Activated CD4-positive, CD25-positive, alpha-beta regulatory T cell treated with anti-CD3 and anti-CD28 coated beads, Interleukin-2, amount 50 U/mL, for 72 hours (primary cell): ENCODE results near the gene ZNF22.

Source experiments
- DNase-seq: peaks from one replicate; pipeline ENCODE4 v3.0.0; 2021

Gene ZNF22

DNA sequence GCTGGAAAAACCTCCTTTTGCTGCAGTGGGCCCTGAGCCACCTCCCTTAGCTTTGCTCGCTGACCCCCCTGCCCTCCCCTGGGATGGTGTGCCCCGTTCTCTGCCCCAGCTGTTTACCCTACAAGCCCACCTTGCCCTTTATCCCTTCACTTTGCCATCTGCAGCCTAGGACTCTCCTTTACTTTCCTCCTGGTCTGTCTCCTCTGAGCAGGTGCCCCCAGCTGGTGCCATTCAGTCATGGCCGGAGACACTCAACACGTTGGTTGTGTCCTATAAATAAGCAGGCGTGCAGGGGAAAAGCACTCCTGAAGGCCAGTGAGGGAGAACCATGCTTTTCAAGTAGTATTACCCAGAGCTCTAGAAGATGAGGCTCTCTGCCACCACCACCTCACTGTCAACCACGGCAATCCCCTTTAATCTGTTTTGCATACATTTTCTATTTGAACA, 35.0 kb upstream of the ZNF22 start:
- peak; percentile 21 for DNase-seq

DNA sequence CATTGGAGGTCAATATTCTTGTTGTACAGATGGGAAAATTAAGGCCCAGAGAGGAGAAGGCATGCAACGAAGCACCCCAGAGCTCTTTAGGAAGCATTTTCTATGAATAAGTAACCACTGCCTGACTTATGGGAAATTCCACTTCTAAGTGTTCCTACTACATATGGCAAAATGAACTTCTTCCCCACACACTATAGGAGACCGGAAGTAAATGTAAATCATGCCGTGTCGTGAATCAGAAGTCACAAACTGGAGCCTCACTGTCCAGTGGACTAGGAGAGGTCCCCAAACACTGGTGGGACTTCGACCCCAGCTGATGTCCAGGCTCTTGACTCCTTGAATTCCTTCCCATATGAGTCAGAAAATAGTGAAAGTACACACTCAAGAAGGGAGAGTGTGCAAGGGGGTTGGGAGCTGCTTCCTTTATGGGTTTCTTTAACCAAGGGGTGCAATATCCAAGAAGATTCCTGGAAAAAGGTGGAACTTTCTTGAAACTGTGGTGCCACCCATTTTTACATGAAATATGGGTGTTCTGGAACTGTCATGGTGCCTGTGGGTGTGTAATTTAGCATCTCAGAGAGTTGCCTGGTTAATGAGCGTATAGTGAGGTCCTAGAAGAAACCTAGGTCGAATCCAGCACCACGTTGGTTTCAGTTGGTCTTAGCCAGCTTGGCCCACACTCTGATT, 34.5 kb upstream of the ZNF22 start:
- DNase-seq = peak; percentile 8

DNA sequence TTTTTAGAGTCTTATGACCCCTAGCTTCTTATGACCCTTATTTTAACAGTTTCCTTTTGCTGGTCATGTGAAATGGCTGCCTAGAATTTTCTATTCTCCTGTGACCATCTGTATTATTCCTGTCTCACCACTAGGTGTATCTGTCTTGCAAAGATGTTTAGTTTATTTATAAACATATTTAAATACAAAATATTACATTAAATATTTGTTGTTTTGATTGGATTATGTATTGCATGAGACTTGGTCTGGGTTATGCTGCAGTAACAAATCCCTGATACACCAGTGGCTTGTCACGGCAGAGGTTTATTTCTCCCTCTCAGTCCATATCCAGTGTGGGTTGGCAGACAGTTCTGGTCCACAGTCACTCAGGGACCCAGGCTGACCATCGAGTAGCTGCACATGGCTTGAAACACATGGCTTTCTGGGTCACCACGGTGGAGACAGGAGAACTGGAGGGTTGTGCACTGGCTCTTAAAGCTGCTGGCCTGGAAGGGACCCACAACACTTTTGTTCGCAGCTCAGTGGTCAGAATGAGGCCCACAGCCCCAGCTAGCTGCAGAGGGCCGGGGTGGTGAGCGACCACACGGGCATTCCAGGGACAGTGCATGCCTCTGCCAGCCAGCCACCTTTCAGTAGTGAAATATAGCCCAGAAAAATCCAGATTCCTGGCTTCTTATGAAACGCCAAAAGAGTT, 33.8 kb upstream of the ZNF22 start:
- DNase-seq = peak; percentile 19

DNA sequence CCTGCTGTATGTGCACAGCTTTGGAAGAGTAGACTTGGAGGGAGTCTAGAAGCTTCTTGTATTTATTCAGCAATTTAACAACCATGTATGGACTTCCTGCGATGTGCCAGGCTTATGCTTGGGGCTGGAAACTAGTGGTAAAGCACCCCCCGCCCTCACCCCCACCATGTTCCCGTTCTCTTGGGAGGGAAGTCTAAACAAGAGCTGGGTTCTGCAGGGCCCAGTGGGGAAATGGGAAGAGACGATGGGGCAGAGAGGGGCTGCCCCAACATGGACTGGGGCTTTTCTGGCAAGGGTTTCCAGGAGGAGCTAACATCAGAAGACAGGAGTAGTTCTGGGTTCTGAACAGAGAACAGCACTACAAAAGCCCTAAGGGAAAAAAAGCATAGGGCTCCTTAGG, 33.1 kb upstream of the ZNF22 start:
- no peak for DNase-seq

DNA sequence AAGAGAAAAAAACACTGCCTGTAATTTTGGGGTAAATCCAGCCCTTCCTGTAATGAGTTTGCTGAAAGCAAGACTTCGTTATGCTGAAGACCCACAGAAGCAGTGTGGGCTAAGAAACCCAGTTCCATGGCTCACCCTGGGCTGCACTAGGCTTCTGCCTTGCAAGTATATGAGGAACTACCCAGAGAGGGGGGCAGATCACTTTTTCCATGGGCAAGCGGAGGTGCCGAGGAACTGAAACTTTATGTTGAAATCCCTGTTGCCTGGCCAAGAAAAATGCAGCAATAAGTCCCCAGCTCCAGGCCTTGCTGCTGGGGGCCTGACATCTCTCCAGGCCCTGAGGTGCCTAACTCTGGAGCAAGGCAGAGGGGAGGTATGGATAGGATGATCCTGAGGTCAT, 32.6 kb upstream of the ZNF22 start:
- no peak for DNase-seq

DNA sequence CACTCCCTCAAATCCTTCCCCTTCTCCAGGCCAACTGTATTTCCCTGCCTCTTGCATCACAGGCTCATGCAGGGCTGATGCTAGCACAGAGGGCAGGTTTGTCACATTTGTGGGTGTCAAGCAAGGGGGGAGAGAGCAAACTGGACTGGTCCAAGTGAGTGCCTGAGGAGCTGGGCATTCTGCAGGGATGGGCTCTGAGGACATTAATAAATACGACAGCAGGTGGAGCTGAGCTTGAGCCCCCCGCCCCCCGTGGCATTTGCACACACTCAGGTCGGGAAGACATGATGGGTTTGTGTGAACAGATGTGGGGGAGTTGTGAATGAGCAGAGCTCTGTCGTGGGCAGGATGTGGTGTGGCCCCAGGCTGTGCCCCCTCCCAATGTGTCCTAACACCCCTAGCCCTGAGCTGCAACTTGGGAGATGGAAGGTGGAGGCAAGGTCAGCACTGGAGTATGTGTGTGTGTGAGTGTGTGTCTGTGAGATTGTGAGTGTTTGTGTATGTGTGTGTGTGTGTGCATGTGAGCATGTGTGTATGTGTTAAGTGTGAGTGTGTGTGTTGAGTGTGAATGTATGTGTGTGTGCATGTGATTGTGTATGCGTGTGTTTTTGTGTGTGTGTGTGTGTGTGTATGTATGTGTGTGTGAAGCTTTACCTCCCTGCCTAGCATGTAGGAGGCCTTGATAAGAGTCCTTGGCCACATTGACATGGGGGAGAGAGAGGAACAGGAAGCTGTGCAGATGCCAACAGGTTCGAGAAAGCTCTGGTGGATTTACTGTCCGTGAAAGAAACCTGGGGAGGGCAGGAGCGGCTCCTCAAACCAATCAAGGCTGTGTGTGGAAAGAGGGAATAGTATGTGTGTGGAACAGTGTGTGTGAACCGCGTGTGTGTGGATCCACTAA, 32.0 kb upstream of the ZNF22 start:
- no peak for DNase-seq

DNA sequence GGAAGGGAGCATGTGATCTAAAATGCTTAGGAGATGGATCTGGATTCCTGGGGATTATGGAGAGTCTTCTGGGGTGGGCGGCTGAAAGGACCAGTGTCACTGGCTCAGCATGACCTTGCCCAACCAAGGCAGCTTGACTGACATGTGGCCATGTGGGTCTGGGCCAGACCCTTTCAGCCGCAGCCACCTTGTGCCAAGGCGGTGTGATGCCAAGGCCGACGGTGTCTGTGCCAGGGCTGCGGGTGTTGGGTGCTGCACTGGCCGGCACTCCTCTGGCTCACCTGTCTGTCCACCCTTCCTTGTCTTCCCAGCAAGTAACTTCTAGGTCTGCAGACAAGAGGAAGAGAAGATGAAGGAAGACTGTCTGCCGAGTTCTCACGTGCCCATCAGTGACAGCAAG, 30.9 kb upstream of the ZNF22 start:
- no peak for DNase-seq

DNA sequence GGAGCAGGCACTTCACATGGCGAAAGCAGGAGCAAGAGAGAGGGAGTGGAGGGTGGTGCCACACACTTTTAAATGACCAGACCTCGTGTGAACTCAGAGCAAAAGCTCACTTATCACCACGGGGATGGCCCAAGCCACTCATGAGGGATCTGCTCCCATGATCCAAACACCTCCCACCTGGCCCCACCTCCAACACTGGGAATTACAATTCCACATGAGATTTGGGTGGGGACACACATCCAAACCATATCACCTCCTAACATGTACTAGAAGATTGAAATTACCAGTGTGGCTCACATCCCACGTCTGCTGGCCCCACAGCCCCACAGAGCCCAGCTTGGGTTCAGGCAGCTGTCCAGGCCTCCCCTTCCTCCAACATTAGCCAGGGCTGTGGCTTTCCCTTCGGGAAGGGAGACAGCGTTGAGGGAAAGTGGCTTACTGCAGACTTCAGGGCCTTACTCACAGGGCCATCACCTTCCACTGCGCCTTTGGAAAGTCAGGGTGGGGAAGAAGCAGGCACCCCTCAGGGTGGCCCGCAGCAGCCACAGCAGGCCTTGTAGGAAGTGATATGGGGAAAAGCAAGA, 29.8 kb upstream of the ZNF22 start:
- DNase-seq = no peak

DNA sequence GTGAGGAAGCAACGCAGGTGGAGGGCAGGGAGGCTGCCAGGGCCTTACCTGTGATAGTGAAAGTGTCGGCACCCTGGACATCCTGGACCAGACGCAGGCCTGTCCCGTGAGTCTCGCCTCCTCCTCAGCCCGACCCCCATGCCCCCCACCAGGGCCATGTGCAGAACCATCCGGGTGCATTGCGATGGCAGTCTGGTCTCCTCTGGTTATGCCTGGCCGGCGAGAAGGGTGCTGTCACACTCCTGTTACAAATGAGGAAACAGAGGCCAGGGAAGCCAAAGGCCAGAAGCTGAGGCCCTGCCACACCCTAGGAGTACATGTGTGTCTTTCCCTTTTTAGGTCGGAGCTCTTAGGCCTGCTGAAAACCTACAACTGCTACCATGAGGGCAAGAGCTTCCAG, 29.3 kb upstream of the ZNF22 start:
- DNase-seq = no peak

DNA sequence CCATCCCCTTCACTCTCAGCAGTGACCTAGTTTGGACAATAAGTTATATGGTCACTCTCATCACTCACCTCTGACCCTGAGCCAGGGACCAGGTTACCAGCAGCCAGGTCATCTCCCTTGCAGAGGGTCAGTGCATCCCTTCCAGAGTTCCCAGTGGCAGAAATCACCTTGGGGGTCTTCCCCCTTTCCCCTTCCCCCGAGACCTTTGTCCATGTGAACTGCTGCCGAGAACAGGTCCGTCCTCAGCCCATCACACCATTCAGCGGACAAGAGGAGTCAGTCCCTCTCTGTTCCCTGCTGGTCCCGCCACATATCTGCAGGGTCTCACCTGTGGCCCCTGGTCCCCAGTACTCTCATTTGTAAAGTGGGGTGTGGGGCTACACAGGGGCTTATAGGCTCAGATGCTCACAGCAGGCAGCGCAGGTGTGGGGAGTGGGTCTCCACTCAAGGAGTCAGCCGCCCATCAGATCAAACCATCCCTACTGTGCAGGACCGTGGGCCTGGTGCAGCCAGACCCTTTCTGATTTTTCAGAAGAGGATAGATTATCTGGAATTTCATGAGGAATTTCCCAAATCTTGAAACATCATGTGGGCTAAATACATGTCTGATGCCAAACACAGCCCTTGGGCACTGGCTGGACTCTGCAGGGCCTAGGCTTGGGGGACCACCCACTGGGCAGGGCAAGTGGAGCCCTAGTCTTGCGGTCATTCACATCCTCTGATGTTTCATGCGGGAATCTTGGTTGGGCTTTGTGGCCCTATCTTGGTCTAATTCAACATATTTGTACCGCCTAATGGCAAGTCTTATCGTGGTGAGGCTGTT, 28.6 kb upstream of the ZNF22 start:
- DNase-seq = no peak

DNA sequence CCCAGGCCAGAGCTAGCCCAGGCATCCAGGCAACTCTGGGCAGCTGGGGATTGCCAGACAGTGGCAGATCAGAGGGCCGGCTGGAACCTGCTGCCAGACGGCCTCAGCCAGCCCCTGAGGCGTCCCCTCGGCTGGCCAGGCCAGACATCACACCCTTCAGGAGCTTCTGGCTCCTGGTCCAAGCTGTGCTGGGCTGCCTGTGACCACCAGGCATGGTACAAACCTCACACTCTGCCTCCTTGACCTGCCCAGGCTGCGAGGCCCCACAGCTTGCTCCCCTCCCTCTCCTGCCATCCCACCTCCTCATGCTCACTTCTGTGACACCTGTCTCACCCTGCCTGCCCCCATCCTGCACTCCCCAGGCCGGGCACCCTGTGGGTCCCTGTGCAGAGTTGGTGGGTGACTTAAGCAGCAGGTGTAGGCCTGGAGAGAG, 27.8 kb upstream of the ZNF22 start:
- DNase-seq = no peak

DNA sequence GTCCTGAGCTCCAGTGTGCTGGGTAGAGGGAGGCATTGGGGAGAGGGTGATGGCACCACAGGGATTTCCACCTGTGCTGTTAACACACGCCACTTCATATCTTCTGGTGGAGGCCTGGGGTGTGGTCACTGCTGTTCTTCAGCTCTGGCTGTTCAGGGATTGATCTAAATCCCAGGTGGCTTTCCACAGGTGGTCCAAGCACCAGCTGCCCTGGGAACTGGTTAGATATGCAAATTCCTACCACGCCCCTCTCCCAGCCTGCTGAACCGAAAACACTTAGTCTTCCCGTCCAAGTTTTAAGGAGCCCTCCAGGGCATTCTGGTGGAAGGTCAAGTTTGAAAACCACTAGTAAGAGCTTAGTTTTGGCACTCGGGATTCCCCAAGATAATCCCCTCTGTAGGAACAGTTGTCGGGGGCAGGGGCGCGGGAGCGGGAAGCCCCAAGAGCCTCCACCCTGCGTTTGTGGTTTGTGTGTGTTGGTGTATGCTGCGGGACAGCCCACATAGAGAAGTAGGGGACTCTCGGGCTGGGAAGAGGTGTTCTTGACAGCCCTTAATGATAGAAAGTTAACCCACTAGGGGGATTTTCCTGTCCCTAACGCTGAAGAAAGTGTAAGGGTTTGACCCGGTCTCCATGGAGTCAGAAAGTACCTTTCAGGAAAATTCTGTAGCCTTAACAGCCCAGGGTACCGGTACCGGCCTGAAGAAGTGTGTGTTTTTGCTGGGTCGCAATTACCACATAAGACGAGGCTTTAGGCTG, 27.2 kb upstream of the ZNF22 start:
- no peak for DNase-seq

DNA sequence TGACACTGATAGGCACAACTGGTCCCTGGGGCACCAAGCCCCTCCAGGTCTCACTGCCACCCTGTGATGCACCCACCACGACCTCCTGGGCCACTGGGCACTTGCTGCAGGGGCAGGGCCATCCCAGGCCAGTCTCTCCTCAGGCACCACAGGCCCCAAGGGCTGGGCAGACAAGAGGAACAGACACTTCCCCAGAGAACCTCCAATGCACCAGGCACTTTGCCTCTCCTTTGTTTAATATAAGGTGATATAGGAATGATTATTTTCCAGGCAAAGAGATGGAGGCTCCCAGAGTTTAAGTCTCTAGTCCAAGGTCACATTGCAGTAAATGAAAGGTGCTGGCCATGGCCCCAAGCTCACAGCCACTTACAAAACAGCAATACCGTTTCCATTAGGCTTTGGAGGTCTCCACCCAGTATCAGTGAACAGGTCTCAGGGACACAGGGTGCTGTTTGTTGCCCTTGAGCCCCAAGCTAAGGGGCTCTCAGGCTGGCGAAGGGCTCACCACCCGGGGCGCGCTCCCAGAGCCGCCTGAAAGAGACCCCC, 26.6 kb upstream of the ZNF22 start:
- DNase-seq = no peak

DNA sequence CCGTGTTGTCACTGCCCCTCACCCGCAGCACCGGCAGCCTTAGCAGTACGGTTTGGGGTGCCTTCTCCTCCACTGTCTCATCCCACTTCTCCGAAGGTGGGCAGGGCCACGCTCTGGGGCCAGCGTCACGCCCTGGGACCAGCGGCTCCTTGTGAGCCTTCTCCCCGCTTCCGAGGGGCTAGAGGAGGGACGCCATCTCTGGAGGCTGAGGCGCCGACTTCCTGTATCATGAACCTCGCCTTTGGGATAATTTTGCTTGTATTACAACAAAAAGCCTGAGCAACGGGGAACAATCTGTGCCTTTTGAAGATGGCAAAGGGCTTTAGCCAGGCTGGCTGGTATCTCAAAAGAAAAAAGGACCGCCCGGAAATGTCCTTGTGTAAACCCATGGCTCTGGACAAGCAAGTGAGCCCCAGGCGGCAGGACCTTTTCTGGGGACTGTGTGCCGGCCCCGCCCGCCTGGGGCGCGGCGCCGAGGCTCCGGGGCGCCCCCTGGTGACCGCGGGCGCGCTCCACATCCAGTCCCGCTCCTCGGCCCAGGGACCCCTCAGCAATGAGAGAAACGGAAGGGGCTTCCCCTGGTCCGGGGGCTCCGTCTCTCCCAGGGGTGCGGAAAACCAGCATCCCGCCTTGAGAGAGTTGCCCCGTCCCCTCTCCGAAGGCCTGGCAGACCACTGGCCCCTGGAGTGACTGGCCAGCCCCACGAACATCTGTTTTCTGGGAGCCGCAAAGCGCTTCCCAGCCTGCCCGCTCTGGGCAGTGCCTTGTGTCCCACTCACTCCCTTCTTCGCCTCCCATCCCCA, 25.9 kb upstream of the ZNF22 start:
- peak; percentile 78 for DNase-seq

DNA sequence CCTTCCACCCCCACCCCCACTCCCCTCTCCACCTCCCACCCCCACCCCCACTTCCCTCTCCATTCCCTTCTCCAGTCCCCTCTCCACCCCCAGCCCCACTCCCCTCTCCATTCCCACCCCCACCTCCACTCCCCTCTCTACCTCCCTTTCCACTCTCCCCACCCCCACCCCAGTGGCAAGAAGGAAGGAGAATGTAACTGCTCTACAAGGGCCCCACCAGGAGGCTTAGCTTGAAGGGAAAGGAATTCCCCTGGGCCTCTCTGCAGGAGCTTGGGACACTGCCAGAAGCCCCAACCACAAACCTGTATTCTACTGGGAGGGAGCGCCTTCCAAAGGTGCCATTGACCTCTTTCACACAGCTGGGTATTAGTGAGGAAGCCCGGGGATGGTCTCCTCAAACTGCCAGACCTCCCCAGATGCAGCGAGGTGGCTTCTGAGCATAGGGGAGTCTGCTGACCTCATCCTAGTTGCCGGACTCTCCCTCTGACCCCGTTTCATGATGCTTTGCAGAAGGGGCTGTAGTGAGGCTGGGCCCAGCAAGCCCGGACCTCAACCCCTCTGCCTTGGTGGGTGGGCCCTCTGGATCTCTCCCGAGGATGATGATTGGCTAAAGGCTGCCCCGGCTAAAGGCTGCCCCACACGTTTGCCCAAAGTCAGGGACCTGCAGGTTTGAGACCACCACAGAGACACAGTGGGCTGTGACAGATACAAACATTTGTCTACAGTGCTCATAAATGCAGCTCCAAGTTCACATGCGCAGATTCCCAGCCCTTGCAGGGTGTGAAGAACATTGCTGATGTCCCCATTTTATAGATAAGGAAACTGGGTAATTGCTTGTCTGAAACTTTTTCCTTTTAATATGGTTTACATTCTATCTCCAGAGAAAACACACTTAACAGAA, 25.0 kb upstream of the ZNF22 start:
- DNase-seq = no peak

DNA sequence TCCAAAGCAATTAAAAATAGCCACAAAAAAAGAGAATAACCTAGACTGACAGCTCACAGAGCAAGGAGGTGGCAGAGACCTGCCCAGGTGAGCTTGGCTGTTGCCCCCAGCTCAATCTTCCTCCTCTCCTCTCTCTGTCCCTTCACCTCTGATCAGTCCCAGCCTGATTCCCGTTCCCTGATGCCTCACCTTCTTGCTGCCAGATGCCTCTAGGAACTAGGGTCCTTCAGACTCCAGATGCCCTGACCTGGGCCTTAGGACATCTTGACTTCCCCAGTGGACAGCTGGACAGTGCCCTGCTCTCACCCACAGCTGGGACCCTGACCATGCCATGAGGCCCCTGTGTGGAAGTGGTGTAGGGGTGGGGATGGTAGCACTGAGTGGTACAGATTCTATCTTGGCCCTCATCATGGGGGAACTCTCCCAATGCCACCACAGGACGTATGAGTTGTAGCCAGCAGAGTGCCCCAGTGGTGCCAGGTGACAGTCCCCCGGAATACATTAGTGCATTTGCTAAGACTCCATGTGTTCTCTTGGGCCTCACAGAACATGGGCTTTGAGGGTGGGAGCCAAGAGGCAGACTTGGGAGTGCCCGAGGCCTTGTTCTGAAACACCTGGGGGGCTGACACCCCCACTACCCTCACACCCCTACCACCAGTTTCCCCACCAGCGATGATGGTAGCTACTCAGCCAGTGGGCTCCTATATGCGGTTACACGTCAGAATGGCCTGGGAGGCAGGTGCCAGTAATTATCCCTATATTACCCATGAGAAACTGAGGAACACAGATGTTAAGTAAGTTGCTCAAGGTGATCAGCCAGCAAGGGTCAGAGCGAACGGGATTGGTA, 24.1 kb upstream of the ZNF22 start:
- DNase-seq = no peak

DNA sequence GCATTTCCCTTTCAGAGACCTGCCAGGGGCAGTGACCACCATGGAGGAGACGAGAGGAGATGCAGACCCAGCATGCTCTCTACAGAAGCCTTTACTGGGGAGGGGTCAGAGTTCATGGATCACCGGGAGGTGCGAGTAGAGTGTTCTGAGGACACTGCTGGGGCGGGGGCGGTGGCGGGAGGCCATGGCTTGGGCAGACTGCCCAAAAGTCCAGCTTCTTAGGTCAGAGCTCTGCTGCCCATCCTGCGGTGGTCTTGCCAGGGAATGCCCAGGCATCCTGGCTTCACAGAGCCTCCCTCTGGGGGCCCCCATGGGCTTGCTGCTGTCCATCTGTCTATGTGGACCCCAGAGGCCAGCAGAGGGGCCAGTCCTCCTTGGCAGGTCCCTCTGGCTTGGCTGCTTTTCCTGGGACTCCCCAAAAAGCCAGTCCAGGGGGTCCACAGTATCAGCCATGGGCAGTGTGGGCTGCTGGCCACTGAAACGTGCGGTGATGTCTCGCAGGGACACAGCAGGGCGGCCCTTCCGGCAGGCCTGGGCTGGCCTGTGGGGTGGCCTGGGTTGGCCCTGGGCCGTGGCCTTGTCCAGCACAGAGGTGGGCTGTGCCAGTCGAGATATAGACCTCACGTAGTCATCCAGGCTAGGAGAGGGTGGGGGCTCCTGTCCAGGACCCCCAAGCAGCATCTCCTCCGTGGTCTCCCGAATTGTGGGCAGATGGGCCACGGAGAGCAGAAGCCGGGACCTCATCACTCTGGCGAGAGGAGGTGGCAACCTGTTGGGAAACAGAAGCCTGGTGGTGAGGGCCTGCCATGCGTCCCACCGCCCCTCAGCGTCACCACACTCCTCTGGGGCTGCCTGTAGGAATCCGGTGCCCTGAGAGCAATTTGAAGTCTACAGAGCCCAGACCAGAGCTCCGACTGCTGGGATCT, 23.2 kb upstream of the ZNF22 start:
- DNase-seq = no peak
